Measurements from ENCODE around the gene SMIM21.
A peak's percentile ranks its signal among the peaks of the same experiment; 100 is the strongest.

The SMIM21 gene

GRCh38 chr18:75467851-75468250 is 40.3 kb upstream of the SMIM21 start:
- H3K4me3 ChIP-seq (ENCODE audit: low read depth, low read length): no peak overlapping the region
- TF ChIP-seq CTCF (IDR thresholded peaks at IDR 0.05; ENCODE audit: low read depth, low read length): no peak

- no peak for TF ChIP-seq CTCF (IDR thresholded peaks at IDR 0.05; ENCODE audit: low read depth, low read length)
- no peak overlapping the region for H3K4me3 ChIP-seq (ENCODE audit: low read depth, low read length)
Observed at GRCh38 chr18:75467281-75467795, 39.8 kb upstream of the SMIM21 start.

GRCh38 chr18:75464356-75464755 is 36.9 kb upstream of the SMIM21 start:
- no peak for TF ChIP-seq CTCF (IDR thresholded peaks at IDR 0.05; ENCODE audit: low read depth, low read length)

GRCh38 chr18:75462178-75462832 is 34.8 kb upstream of the SMIM21 start:
- no peak overlapping the region for H3K4me3 ChIP-seq (ENCODE audit: low read depth, low read length)
- no peak for TF ChIP-seq CTCF (IDR thresholded peaks at IDR 0.05; ENCODE audit: low read depth, low read length)

More at GRCh38 chr18:75464356-75464755, 36.9 kb upstream of the SMIM21 start:
- H3K4me3 ChIP-seq (ENCODE audit: low read depth, low read length): no peak overlapping the region

- no peak for TF ChIP-seq CTCF (IDR thresholded peaks at IDR 0.05; ENCODE audit: low read depth, low read length)
- H3K4me3 ChIP-seq (ENCODE audit: low read depth, low read length): peak overlapping the region; percentile 54; the same call in 1 of the 2 replicates
Observed at GRCh38 chr18:75456199-75456631, 28.7 kb upstream of the SMIM21 start.

GRCh38 chr18:75455249-75456198 is 28.0 kb upstream of the SMIM21 start:
- TF ChIP-seq CTCF (IDR thresholded peaks at IDR 0.05; ENCODE audit: low read depth, low read length): no peak
- peak overlapping the region; percentile 54 for H3K4me3 ChIP-seq (ENCODE audit: low read depth, low read length)
